ENCODE results near the gene SYCP3. TPM values are rescaled to one million over a fixed set of nuclear protein-coding genes. Genes with fewer than 3 reads are reported as not detected.

SYCP3 gene
- total and polyA plus RNA-seq, 2 of the 13 experiments (the other 11 are each of a cell fraction or from before 2014, with no cell fraction given) = not detected

DNA sequence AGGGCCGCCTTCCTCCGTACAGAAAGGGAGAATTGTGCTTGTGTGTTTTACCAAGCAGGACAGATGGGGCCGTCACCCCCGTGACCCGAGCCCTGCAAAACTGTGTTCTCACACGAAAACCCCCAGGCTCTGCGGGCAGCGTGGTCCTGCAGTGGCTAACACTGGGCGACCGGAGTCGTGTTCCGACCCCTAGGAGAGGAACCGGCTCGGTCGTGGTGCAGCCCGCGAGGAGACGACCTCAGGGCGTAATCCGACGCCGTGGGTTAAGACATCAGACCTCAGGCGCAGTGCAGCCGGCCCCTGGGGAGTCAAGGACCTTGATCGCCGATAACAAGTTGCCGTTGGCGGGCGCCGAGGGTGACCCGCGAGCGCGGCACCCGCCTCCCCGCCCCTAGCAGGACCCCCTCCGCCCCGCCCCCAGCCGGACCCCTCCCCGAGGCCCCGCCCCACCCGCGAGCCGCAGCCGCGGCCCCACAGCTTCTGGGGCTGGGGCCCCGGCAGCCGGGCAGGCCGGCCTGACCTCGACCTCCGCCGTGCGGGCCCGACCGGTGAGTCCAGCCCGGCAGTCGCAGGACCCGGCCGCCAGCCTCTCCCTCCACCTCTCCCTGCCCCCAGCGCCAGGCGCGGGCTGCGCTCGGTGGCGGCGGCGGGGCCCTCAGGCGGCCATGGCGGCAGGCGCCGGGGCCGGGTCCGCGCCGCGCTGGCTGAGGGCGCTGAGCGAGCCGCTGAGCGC, 41.9 kb downstream of the SYCP3 start, which contains the start of gene CHPT1 (continued):
- TF ChIP-seq, protein P1, sequence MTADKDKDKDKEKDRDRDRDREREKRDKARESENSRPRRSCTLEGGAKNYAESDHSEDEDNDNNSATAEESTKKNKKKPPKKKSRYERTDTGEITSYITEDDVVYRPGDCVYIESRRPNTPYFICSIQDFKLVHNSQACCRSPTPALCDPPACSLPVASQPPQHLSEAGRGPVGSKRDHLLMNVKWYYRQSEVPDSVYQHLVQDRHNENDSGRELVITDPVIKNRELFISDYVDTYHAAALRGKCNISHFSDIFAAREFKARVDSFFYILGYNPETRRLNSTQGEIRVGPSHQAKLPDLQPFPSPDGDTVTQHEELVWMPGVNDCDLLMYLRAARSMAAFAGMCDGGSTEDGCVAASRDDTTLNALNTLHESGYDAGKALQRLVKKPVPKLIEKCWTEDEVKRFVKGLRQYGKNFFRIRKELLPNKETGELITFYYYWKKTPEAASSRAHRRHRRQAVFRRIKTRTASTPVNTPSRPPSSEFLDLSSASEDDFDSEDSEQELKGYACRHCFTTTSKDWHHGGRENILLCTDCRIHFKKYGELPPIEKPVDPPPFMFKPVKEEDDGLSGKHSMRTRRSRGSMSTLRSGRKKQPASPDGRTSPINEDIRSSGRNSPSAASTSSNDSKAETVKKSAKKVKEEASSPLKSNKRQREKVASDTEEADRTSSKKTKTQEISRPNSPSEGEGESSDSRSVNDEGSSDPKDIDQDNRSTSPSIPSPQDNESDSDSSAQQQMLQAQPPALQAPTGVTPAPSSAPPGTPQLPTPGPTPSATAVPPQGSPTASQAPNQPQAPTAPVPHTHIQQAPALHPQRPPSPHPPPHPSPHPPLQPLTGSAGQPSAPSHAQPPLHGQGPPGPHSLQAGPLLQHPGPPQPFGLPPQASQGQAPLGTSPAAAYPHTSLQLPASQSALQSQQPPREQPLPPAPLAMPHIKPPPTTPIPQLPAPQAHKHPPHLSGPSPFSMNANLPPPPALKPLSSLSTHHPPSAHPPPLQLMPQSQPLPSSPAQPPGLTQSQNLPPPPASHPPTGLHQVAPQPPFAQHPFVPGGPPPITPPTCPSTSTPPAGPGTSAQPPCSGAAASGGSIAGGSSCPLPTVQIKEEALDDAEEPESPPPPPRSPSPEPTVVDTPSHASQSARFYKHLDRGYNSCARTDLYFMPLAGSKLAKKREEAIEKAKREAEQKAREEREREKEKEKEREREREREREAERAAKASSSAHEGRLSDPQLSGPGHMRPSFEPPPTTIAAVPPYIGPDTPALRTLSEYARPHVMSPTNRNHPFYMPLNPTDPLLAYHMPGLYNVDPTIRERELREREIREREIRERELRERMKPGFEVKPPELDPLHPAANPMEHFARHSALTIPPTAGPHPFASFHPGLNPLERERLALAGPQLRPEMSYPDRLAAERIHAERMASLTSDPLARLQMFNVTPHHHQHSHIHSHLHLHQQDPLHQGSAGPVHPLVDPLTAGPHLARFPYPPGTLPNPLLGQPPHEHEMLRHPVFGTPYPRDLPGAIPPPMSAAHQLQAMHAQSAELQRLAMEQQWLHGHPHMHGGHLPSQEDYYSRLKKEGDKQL (CRISPR knock-in tag; IDR thresholded peaks at IDR 0.05; ENCODE audit: low read depth) = no peak
- TF ChIP-seq FIP1L1 (IDR thresholded peaks at IDR 0.05; ENCODE audit: borderline replicate concordance, insufficient read depth, low read depth, low read length) = no peak
- TF ChIP-seq NRL (CRISPR knock-in tag; IDR thresholded peaks at IDR 0.05; ENCODE audit: borderline replicate concordance) = 0 out of 2 replicates have a peak, but pooled peaks have one; percentile 18
- TF ChIP-seq, protein P2, sequence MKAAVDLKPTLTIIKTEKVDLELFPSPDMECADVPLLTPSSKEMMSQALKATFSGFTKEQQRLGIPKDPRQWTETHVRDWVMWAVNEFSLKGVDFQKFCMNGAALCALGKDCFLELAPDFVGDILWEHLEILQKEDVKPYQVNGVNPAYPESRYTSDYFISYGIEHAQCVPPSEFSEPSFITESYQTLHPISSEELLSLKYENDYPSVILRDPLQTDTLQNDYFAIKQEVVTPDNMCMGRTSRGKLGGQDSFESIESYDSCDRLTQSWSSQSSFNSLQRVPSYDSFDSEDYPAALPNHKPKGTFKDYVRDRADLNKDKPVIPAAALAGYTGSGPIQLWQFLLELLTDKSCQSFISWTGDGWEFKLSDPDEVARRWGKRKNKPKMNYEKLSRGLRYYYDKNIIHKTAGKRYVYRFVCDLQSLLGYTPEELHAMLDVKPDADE (CRISPR knock-in tag; IDR thresholded peaks at IDR 0.05) = 0 out of 2 replicates have a peak, but pooled peaks have one; percentile 9
- TF ChIP-seq HNRNPH1 (optimal IDR thresholded peaks at IDR 0.05; ENCODE audit: low read depth, low read length) = no peak
- TF ChIP-seq ATF7 (IDR thresholded peaks at IDR 0.05) = no peak
- no peak for TF ChIP-seq ATF7 (CRISPR knock-in tag; IDR thresholded peaks at IDR 0.05)
- peak; percentile 63 for TF ChIP-seq PITX1 (CRISPR knock-in tag; IDR thresholded peaks at IDR 0.05)
- no peak for TF ChIP-seq MAFG (CRISPR knock-in tag; IDR thresholded peaks at IDR 0.05)
- TF ChIP-seq ARNT2 (CRISPR knock-in tag; IDR thresholded peaks at IDR 0.05; ENCODE audit: low read depth) = no peak
- TF ChIP-seq NFIC (IDR thresholded peaks at IDR 0.05; ENCODE audit: low read length) = no peak
- no peak for TF ChIP-seq KLF12 (CRISPR knock-in tag; IDR thresholded peaks at IDR 0.05; ENCODE audit: borderline replicate concordance)
- TF ChIP-seq, protein P3, sequence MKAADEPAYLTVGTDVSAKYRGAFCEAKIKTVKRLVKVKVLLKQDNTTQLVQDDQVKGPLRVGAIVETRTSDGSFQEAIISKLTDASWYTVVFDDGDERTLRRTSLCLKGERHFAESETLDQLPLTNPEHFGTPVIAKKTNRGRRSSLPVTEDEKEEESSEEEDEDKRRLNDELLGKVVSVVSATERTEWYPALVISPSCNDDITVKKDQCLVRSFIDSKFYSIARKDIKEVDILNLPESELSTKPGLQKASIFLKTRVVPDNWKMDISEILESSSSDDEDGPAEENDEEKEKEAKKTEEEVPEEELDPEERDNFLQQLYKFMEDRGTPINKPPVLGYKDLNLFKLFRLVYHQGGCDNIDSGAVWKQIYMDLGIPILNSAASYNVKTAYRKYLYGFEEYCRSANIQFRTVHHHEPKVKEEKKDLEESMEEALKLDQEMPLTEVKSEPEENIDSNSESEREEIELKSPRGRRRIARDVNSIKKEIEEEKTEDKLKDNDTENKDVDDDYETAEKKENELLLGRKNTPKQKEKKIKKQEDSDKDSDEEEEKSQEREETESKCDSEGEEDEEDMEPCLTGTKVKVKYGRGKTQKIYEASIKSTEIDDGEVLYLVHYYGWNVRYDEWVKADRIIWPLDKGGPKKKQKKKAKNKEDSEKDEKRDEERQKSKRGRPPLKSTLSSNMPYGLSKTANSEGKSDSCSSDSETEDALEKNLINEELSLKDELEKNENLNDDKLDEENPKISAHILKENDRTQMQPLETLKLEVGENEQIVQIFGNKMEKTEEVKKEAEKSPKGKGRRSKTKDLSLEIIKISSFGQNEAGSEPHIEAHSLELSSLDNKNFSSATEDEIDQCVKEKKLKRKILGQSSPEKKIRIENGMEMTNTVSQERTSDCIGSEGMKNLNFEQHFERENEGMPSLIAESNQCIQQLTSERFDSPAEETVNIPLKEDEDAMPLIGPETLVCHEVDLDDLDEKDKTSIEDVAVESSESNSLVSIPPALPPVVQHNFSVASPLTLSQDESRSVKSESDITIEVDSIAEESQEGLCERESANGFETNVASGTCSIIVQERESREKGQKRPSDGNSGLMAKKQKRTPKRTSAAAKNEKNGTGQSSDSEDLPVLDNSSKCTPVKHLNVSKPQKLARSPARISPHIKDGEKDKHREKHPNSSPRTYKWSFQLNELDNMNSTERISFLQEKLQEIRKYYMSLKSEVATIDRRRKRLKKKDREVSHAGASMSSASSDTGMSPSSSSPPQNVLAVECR (CRISPR knock-in tag; IDR thresholded peaks at IDR 0.05; ENCODE audit: borderline replicate concordance) = no peak; the same call in 1 of the 2 replicates
- TF ChIP-seq CEBPB (IDR thresholded peaks at IDR 0.05; ENCODE audit: borderline replicate concordance, low read depth, low read length) = no peak
- TF ChIP-seq DZIP1 (CRISPR knock-in tag; IDR thresholded peaks at IDR 0.05) = 0 out of 2 replicates have a peak, but pooled peaks have one; percentile 31
